Loucy (cell line): Measurements from ENCODE around the gene SLC5A3.

Experiments used
- H2AFZ ChIP-seq: fragments of 200-600 bp; sonication (generic); 2 replicates; pipeline ENCODE4 v1.6.0; 2016; ENCODE audit warnings: antibody characterized with exemption, mild to moderate bottlenecking, low read length, moderate library complexity
- H3F3A ChIP-seq: fragments of 200-600 bp; 2 replicates; pipeline ENCODE4 v1.6.0; 2016; ENCODE audit warnings: antibody characterized with exemption, low read depth, mild to moderate bottlenecking
- H3K27me3 ChIP-seq: fragments of 200-600 bp; sonication (generic); 2 replicates; pipeline ENCODE4 v1.6.1; 2014; ENCODE audit warnings: low read length, mild to moderate bottlenecking; ENCODE audit not compliant: insufficient read depth, poor library complexity, severe bottlenecking
- H3K36me3 ChIP-seq: fragments of 200-600 bp; sonication (generic); 2 replicates; pipeline ENCODE4 v1.6.1; 2016; ENCODE audit warnings: low read length; ENCODE audit not compliant: insufficient read depth
- H3K4me1 ChIP-seq: fragments of 200-600 bp; sonication (generic); 2 replicates; pipeline ENCODE4 v1.5.1; 2014; ENCODE audit warnings: low read length, mild to moderate bottlenecking; ENCODE audit not compliant: insufficient read depth, poor library complexity, severe bottlenecking
- H3K4me2 ChIP-seq: fragments of 200-600 bp; sonication (generic); 2 replicates; pipeline ENCODE4 v1.6.0; 2014; ENCODE audit warnings: antibody characterized with exemption, low read length, low read depth, mild to moderate bottlenecking; ENCODE audit not compliant: poor library complexity, severe bottlenecking
- H3K4me3 ChIP-seq: fragments of 200-600 bp; sonication (generic); 2 replicates; pipeline ENCODE4 v1.5.1; 2014; ENCODE audit warnings: low read length, mild to moderate bottlenecking, mixed read lengths; ENCODE audit not compliant: poor library complexity, severe bottlenecking
- H3K79me2 ChIP-seq: fragments of 200-600 bp; sonication (generic); 2 replicates; pipeline ENCODE4 v1.6.1; 2014; ENCODE audit warnings: low read length; ENCODE audit not compliant: insufficient read depth
- H3K9ac ChIP-seq: fragments of 200-600 bp; sonication (generic); 2 replicates; pipeline ENCODE4 v1.6.0; 2014; ENCODE audit warnings: mild to moderate bottlenecking, low read depth, low read length, moderate library complexity; ENCODE audit not compliant: poor library complexity, severe bottlenecking
- H3K9me2 ChIP-seq: fragments of 200-600 bp; sonication (generic); replicated peaks from 2 replicates; pipeline ENCODE4 v1.6.1; 2016; ENCODE audit warnings: low read depth, low read length, mixed read lengths
- H3K9me3 ChIP-seq: fragments of 200-600 bp; sonication (generic); 2 replicates; pipeline ENCODE4 v1.6.1; 2014; ENCODE audit warnings: mild to moderate bottlenecking, antibody characterized with exemption, low read length, low read depth; ENCODE audit not compliant: insufficient read depth
- H4K20me1 ChIP-seq: fragments of 200-600 bp; sonication (generic); 2 replicates; pipeline ENCODE4 v1.6.0; 2014; ENCODE audit warnings: antibody characterized with exemption, low read length, mild to moderate bottlenecking; ENCODE audit not compliant: insufficient read depth, poor library complexity, severe bottlenecking
- CTCF ChIP-seq: fragments of 200-600 bp; sonication (generic); conservative IDR thresholded peaks from 2 replicates; pipeline ENCODE4 v1.5.1; 2014; ENCODE audit warnings: mild to moderate bottlenecking, antibody characterized with exemption, low read length
- EZH2phosphoT487 ChIP-seq: fragments of 200-600 bp; IDR thresholded peaks from 2 replicates; pipeline ENCODE4 v1.6.1; 2018; ENCODE audit warnings: antibody characterized with exemption, mild to moderate bottlenecking, moderate library complexity, borderline replicate concordance

The SLC5A3 gene

GRCh38 chr21:34105947-34106541 is 32.7 kb downstream of the SLC5A3 start:
- Histone ChIP-seq H3K4me1 (no peaks in the 10 kb centered on the region), H3K4me2 (no peak overlapping the region), H3K4me3 (no peak overlapping the region), H3K9me3 (no peaks in the 10 kb centered on the region), H2AFZ (no peak overlapping the region), H3F3A (no peaks in the 10 kb centered on the region), H3K9me2 (no peaks in the 10 kb centered on the region), H3K27me3 (no peaks in the 10 kb centered on the region), H3K9ac (no peak overlapping the region), H3K79me2 (peaks cover 100% of the 10 kb centered on the region), H3K36me3 (peaks cover 18% of the 10 kb centered on the region; the same call in 1 of the 2 replicates), H4K20me1 (peaks cover 49% of the 10 kb centered on the region)
- TF ChIP-seq CTCF (no peak), EZH2phosphoT487 (no peak)

GRCh38 chr21:34107606-34108005 is 34.2 kb downstream of the SLC5A3 start:
- Histone ChIP-seq H3K79me2 (peaks cover 100% of the 10 kb centered on the region), H3K4me3 (no peak overlapping the region), H3K4me2 (no peak overlapping the region), H3K4me1 (no peaks in the 10 kb centered on the region), H3K9ac (no peak overlapping the region), H4K20me1 (peaks cover 34% of the 10 kb centered on the region), H2AFZ (no peak overlapping the region), H3F3A (no peaks in the 10 kb centered on the region), H3K9me2 (no peaks in the 10 kb centered on the region), H3K9me3 (no peaks in the 10 kb centered on the region), H3K27me3 (no peaks in the 10 kb centered on the region), H3K36me3 (peaks cover 18% of the 10 kb centered on the region; the same call in 1 of the 2 replicates)
- TF ChIP-seq EZH2phosphoT487 = no peak
- TF ChIP-seq CTCF = no peak

- Histone ChIP-seq H4K20me1 (peaks cover 30% of the 10 kb centered on the region), H3F3A (no peaks in the 10 kb centered on the region), H3K79me2 (peaks cover 100% of the 10 kb centered on the region), H3K9ac (no peak overlapping the region), H3K4me2 (no peak overlapping the region), H3K9me2 (no peaks in the 10 kb centered on the region), H2AFZ (no peak overlapping the region), H3K27me3 (no peaks in the 10 kb centered on the region), H3K4me3 (no peak overlapping the region), H3K9me3 (no peaks in the 10 kb centered on the region), H3K36me3 (peaks cover 4% of the 10 kb centered on the region; the same call in 1 of the 2 replicates), H3K4me1 (no peaks in the 10 kb centered on the region)
- TF ChIP-seq CTCF = no peak
- TF ChIP-seq EZH2phosphoT487 = no peak
Observed at GRCh38 chr21:34109075-34109474, 35.7 kb downstream of the SLC5A3 start.
